ENCODE measurements around the gene PLEK2.

The PLEK2 gene

GRCh38 chr14:67370830-67371229 is 41.1 kb downstream of the PLEK2 start:
- no peak for DNase-seq
- peaks cover 5% of the 10 kb centered on the region for H3K4me1 ChIP-seq (ENCODE audit: control insufficient read depth, insufficient read depth, low read length, poor library complexity, severe bottlenecking)
- no peaks in the 10 kb centered on the region for H3K9me3 ChIP-seq (ENCODE audit: control insufficient read depth, low read length)
- no peak overlapping the region for H3K27ac ChIP-seq (ENCODE audit: insufficient read depth, low read length, poor library complexity, severe bottlenecking)
- peaks cover 77% of the 10 kb centered on the region for H3K36me3 ChIP-seq (ENCODE audit: control insufficient read depth, insufficient read depth, low read length)
- no peaks in the 10 kb centered on the region for H3K27me3 ChIP-seq (replicated peaks; ENCODE audit: control insufficient read depth, insufficient read depth, low read length, poor library complexity, severe bottlenecking)
- H3K4me3 ChIP-seq (ENCODE audit: insufficient read depth, low read depth, low read length, poor library complexity, severe bottlenecking) = no peak overlapping the region

GRCh38 chr14:67365476-67365875 is 46.5 kb downstream of the PLEK2 start:
- no peak overlapping the region for H3K27ac ChIP-seq (ENCODE audit: insufficient read depth, low read length, poor library complexity, severe bottlenecking)
- no peaks in the 10 kb centered on the region for H3K9me3 ChIP-seq (ENCODE audit: control insufficient read depth, low read length)
- no peak for DNase-seq
- H3K4me3 ChIP-seq (ENCODE audit: insufficient read depth, low read depth, low read length, poor library complexity, severe bottlenecking) = no peak overlapping the region
- peaks cover 42% of the 10 kb centered on the region for H3K36me3 ChIP-seq (ENCODE audit: control insufficient read depth, insufficient read depth, low read length)
- H3K4me1 ChIP-seq (ENCODE audit: control insufficient read depth, insufficient read depth, low read length, poor library complexity, severe bottlenecking) = peaks cover 18% of the 10 kb centered on the region
- no peaks in the 10 kb centered on the region for H3K27me3 ChIP-seq (replicated peaks; ENCODE audit: control insufficient read depth, insufficient read depth, low read length, poor library complexity, severe bottlenecking)

- DNase-seq = no peak
- Histone ChIP-seq H3K4me1 (ENCODE audit: control insufficient read depth, insufficient read depth, low read length, poor library complexity, severe bottlenecking) (peaks cover 20% of the 10 kb centered on the region), H3K27ac (ENCODE audit: insufficient read depth, low read length, poor library complexity, severe bottlenecking) (peak overlapping the region; percentile 87), H3K9me3 (ENCODE audit: control insufficient read depth, low read length) (no peaks in the 10 kb centered on the region), H3K27me3 (replicated peaks; ENCODE audit: control insufficient read depth, insufficient read depth, low read length, poor library complexity, severe bottlenecking) (no peaks in the 10 kb centered on the region), H3K4me3 (ENCODE audit: insufficient read depth, low read depth, low read length, poor library complexity, severe bottlenecking) (peak overlapping the region; percentile 79), H3K36me3 (ENCODE audit: control insufficient read depth, insufficient read depth, low read length) (peaks cover 5% of the 10 kb centered on the region)
These were observed 51.3 kb downstream of the PLEK2 start for GRCh38 chr14:67360470-67361206.

GRCh38 chr14:67359775-67360469 is 52.0 kb downstream of the PLEK2 start, which contains the start of the genes ATP6V1D and EIF2S1:
ATP6V1D (minus strand) TSS chr14:67359804; CDS start chr14:67359698, 106 bp downstream.
EIF2S1 (plus strand) TSS chr14:67360328; CDS start chr14:67364768, 4,440 bp downstream.
- H3K4me1 ChIP-seq (ENCODE audit: control insufficient read depth, insufficient read depth, low read length, poor library complexity, severe bottlenecking) = peaks cover 20% of the 10 kb centered on the region
- H3K27ac ChIP-seq (ENCODE audit: insufficient read depth, low read length, poor library complexity, severe bottlenecking) = peak within 1 kb of the TSS; percentile 87
- peak within 1 kb of the TSS; percentile 79 for H3K4me3 ChIP-seq (ENCODE audit: insufficient read depth, low read depth, low read length, poor library complexity, severe bottlenecking)
- H3K27me3 ChIP-seq (replicated peaks; ENCODE audit: control insufficient read depth, insufficient read depth, low read length, poor library complexity, severe bottlenecking) = no peaks in the 10 kb centered on the region
- DNase-seq = peak; percentile 99 to 100 (median 99)
- no peaks in the 10 kb centered on the region for H3K9me3 ChIP-seq (ENCODE audit: control insufficient read depth, low read length)
- no peaks in the 10 kb centered on the region for H3K36me3 ChIP-seq (ENCODE audit: control insufficient read depth, insufficient read depth, low read length)

- Histone ChIP-seq H3K36me3 (ENCODE audit: control insufficient read depth, insufficient read depth, low read length) (no peaks in the 10 kb centered on the region), H3K4me3 (ENCODE audit: insufficient read depth, low read depth, low read length, poor library complexity, severe bottlenecking) (peak overlapping the region; percentile 79), H3K4me1 (ENCODE audit: control insufficient read depth, insufficient read depth, low read length, poor library complexity, severe bottlenecking) (peaks cover 20% of the 10 kb centered on the region), H3K9me3 (ENCODE audit: control insufficient read depth, low read length) (no peaks in the 10 kb centered on the region), H3K27me3 (replicated peaks; ENCODE audit: control insufficient read depth, insufficient read depth, low read length, poor library complexity, severe bottlenecking) (no peaks in the 10 kb centered on the region), H3K27ac (ENCODE audit: insufficient read depth, low read length, poor library complexity, severe bottlenecking) (peak overlapping the region; percentile 87)
- DNase-seq = no peak
These were observed 52.8 kb downstream of the PLEK2 start for GRCh38 chr14:67358924-67359774.

GRCh38 chr14:67357969-67358354 is 54.0 kb downstream of the PLEK2 start:
- no peak overlapping the region for H3K4me3 ChIP-seq (ENCODE audit: insufficient read depth, low read depth, low read length, poor library complexity, severe bottlenecking)
- no peaks in the 10 kb centered on the region for H3K9me3 ChIP-seq (ENCODE audit: control insufficient read depth, low read length)
- no peaks in the 10 kb centered on the region for H3K27me3 ChIP-seq (replicated peaks; ENCODE audit: control insufficient read depth, insufficient read depth, low read length, poor library complexity, severe bottlenecking)
- H3K4me1 ChIP-seq (ENCODE audit: control insufficient read depth, insufficient read depth, low read length, poor library complexity, severe bottlenecking) = peaks cover 15% of the 10 kb centered on the region
- no peaks in the 10 kb centered on the region for H3K36me3 ChIP-seq (ENCODE audit: control insufficient read depth, insufficient read depth, low read length)
- no peak for DNase-seq
- no peak overlapping the region for H3K27ac ChIP-seq (ENCODE audit: insufficient read depth, low read length, poor library complexity, severe bottlenecking)

GRCh38 chr14:67357186-67357968 is 54.6 kb downstream of the PLEK2 start:
- peaks cover 15% of the 10 kb centered on the region for H3K4me1 ChIP-seq (ENCODE audit: control insufficient read depth, insufficient read depth, low read length, poor library complexity, severe bottlenecking)
- peaks cover under 1% of the 10 kb centered on the region for H3K36me3 ChIP-seq (ENCODE audit: control insufficient read depth, insufficient read depth, low read length)
- no peaks in the 10 kb centered on the region for H3K9me3 ChIP-seq (ENCODE audit: control insufficient read depth, low read length)
- H3K4me3 ChIP-seq (ENCODE audit: insufficient read depth, low read depth, low read length, poor library complexity, severe bottlenecking) = no peak overlapping the region
- DNase-seq = no peak
- no peak overlapping the region for H3K27ac ChIP-seq (ENCODE audit: insufficient read depth, low read length, poor library complexity, severe bottlenecking)
- no peaks in the 10 kb centered on the region for H3K27me3 ChIP-seq (replicated peaks; ENCODE audit: control insufficient read depth, insufficient read depth, low read length, poor library complexity, severe bottlenecking)

- Histone ChIP-seq H3K4me1 (ENCODE audit: control insufficient read depth, insufficient read depth, low read length, poor library complexity, severe bottlenecking) (no peaks in the 10 kb centered on the region), H3K36me3 (ENCODE audit: control insufficient read depth, insufficient read depth, low read length) (peaks cover 42% of the 10 kb centered on the region), H3K27ac (ENCODE audit: insufficient read depth, low read length, poor library complexity, severe bottlenecking) (no peak overlapping the region), H3K9me3 (ENCODE audit: control insufficient read depth, low read length) (no peaks in the 10 kb centered on the region), H3K27me3 (replicated peaks; ENCODE audit: control insufficient read depth, insufficient read depth, low read length, poor library complexity, severe bottlenecking) (no peaks in the 10 kb centered on the region), H3K4me3 (ENCODE audit: insufficient read depth, low read depth, low read length, poor library complexity, severe bottlenecking) (no peak overlapping the region)
- no peak for DNase-seq
These were observed 59.9 kb downstream of the PLEK2 start for GRCh38 chr14:67352055-67352454.

GRCh38 chr14:67345583-67345982 is 66.4 kb downstream of the PLEK2 start:
- Histone ChIP-seq H3K27me3 (replicated peaks; ENCODE audit: control insufficient read depth, insufficient read depth, low read length, poor library complexity, severe bottlenecking) (no peaks in the 10 kb centered on the region), H3K36me3 (ENCODE audit: control insufficient read depth, insufficient read depth, low read length) (peaks cover 49% of the 10 kb centered on the region), H3K9me3 (ENCODE audit: control insufficient read depth, low read length) (no peaks in the 10 kb centered on the region), H3K27ac (ENCODE audit: insufficient read depth, low read length, poor library complexity, severe bottlenecking) (no peak overlapping the region), H3K4me3 (ENCODE audit: insufficient read depth, low read depth, low read length, poor library complexity, severe bottlenecking) (no peak overlapping the region), H3K4me1 (ENCODE audit: control insufficient read depth, insufficient read depth, low read length, poor library complexity, severe bottlenecking) (no peaks in the 10 kb centered on the region)
- DNase-seq = no peak

Data from effector memory CD4-positive, alpha-beta T cell (primary cell).